Mesodermal cell (in vitro differentiated cells): ENCODE results near the gene ADAMTS17.

Experiments
- H3K27ac ChIP-seq: 2 replicates; pipeline ENCODE4 v1.7.0; 2013; ENCODE audit warnings: mild to moderate bottlenecking, low read depth, low read length, moderate library complexity; ENCODE audit not compliant: severe bottlenecking
- H3K36me3 ChIP-seq: 2 replicates; pipeline ENCODE4 v1.7.1; 2013; ENCODE audit warnings: mild to moderate bottlenecking, low read length, moderate library complexity; ENCODE audit not compliant: control insufficient read depth, insufficient read depth
- H3K4me1 ChIP-seq: one replicate; pipeline ENCODE4 v1.7.1; 2013; ENCODE audit warnings: mild to moderate bottlenecking, low read length; ENCODE audit not compliant: insufficient read depth, control insufficient read depth, poor library complexity, severe bottlenecking
- H3K4me3 ChIP-seq: 2 replicates; pipeline ENCODE4 v1.7.0; 2013; ENCODE audit warnings: low read length, control low read depth, mild to moderate bottlenecking; ENCODE audit not compliant: insufficient read depth, poor library complexity, severe bottlenecking; ENCODE audit errors: extremely low read depth
- H3K9me3 ChIP-seq: 2 replicates; pipeline ENCODE4 v1.7.1; 2013; ENCODE audit warnings: mild to moderate bottlenecking, low read length, moderate library complexity; ENCODE audit not compliant: control insufficient read depth
- whole genome bisulfite sequencing, 2 experiments: methylation state at CpG; one replicate each; pipeline ENCODE4 v1.1.5; 2013; ENCODE audit warnings: missing lambda C conversion rate in 2 of 2; ENCODE audit not compliant: insufficient coverage in 2 of 2; 5-methylcytosine and 5-hydroxymethylcytosine counted together

Gene ADAMTS17

GRCh38 chr15:100175406-100176114 lies 166.2 kb downstream of the ADAMTS17 start:
- Histone ChIP-seq H3K4me3 (no peak overlapping the region), H3K27ac (no peak overlapping the region), H3K36me3 (no peaks in the 10 kb centered on the region), H3K9me3 (peaks cover 24% of the 10 kb centered on the region), H3K4me1 (no peaks in the 10 kb centered on the region)
- 86 to 94% methylated on average over 10 to 11 of the region's 12 CpGs for WGBS, 2 experiments

- Histone ChIP-seq H3K4me1 (no peaks in the 10 kb centered on the region), H3K4me3 (no peak overlapping the region), H3K27ac (no peak overlapping the region), H3K9me3 (peaks cover 24% of the 10 kb centered on the region), H3K36me3 (no peaks in the 10 kb centered on the region)
- 82% methylated on average over 2 of the region's 3 CpGs; no CpG with 5 or more reads in 1 of the 2 experiments for WGBS, 2 experiments
Observed at GRCh38 chr15:100174904-100175275, 166.9 kb downstream of the ADAMTS17 start.

DNA sequence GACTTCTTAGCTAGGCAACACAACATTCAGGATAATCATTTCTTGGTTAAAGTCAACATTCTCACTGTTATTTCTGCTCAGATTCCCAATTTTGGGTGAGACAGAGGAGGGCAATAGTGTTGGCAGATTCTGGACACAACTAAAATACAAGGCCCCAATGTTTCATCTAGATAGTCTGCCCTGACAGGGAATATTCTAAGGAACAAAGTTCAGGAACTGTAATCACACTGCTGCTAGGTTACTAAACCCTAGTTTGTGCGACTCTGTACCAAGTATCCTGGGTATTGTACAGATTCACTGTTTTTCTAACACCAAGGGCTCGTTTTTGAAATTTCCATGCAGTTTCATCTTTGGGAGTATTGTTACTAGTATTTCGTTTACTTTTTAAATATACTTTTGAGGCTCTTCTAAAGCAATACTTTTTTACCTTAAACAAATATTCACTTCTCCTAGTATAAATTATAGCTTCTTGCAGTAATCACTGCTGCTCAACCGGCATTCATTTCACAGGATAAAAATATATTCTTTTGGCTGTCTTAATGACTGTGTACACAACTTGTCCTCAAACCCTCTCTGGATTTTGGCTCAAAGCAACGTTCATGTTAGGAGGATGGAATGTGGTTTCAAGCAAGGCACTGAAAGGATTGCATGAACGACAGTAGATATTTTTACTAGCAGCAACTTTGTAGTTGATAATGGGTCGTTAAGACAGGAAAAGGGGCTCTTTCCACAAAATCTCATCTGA lies 167.4 kb downstream of the ADAMTS17 start:
- H3K4me1 ChIP-seq: no peaks in the 10 kb centered on the region
- no peak overlapping the region for H3K27ac ChIP-seq
- H3K9me3 ChIP-seq: peaks cover 24% of the 10 kb centered on the region
- H3K36me3 ChIP-seq: no peaks in the 10 kb centered on the region
- WGBS, 2 experiments: 81 to 82% methylated on average over 2 to 4 of the region's 7 CpGs
- H3K4me3 ChIP-seq: no peak overlapping the region

- WGBS, 2 experiments: 86 to 90% methylated on average over 6 of the region's 7 CpGs
- Histone ChIP-seq H3K4me1 (no peaks in the 10 kb centered on the region), H3K36me3 (no peaks in the 10 kb centered on the region), H3K9me3 (peaks cover 24% of the 10 kb centered on the region), H3K4me3 (no peak overlapping the region), H3K27ac (no peak overlapping the region)
Observed at GRCh38 chr15:100172356-100173024, 169.3 kb downstream of the ADAMTS17 start.

DNA sequence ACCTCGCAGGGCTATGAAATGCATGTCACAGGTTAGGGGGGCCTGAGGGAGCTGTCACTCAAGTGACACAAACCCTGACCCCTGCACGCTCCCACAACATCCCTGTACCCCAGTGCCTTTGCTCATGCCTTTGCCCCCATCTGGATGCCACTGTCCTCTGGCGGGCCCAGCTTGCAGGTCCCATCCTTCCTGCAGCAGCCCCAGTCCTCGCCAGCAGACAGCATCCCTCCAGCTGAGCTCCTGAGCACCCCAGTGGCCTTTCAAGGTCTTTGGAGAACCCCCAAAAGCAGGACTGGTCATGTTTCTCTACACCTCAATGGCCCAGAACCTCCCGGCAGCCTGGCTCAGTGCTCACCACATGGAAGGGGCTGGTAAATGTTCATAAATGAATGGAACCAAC lies 170.4 kb downstream of the ADAMTS17 start:
- Histone ChIP-seq H3K4me3 (no peak overlapping the region), H3K4me1 (no peaks in the 10 kb centered on the region), H3K36me3 (no peaks in the 10 kb centered on the region), H3K27ac (no peak overlapping the region), H3K9me3 (peaks cover 24% of the 10 kb centered on the region)
- 89 to 93% methylated on average over 3 to 4 of the region's 5 CpGs for WGBS, 2 experiments

- H3K9me3 ChIP-seq: peaks cover 24% of the 10 kb centered on the region
- 91 to 98% methylated on average over 5 to 7 of the region's 8 CpGs for WGBS, 2 experiments
- H3K36me3 ChIP-seq: no peaks in the 10 kb centered on the region
- no peak overlapping the region for H3K27ac ChIP-seq
- H3K4me3 ChIP-seq: no peak overlapping the region
- no peaks in the 10 kb centered on the region for H3K4me1 ChIP-seq
Observed at GRCh38 chr15:100170291-100171210, 171.2 kb downstream of the ADAMTS17 start.

- no peaks in the 10 kb centered on the region for H3K36me3 ChIP-seq
- H3K4me3 ChIP-seq: no peak overlapping the region
- 89 to 95% methylated on average over 8 to 13 of the region's 20 CpGs for WGBS, 2 experiments
- H3K4me1 ChIP-seq: no peaks in the 10 kb centered on the region
- H3K27ac ChIP-seq: no peak overlapping the region
- H3K9me3 ChIP-seq: peaks cover 24% of the 10 kb centered on the region
Observed at GRCh38 chr15:100169615-100170290, 172.0 kb downstream of the ADAMTS17 start.

- H3K9me3 ChIP-seq: peaks cover 24% of the 10 kb centered on the region
- H3K4me1 ChIP-seq: no peaks in the 10 kb centered on the region
- no peaks in the 10 kb centered on the region for H3K36me3 ChIP-seq
- no peak overlapping the region for H3K4me3 ChIP-seq
- H3K27ac ChIP-seq: no peak overlapping the region
- WGBS, 2 experiments: 85 to 95% methylated on average over 8 to 11 of the region's 11 CpGs
Observed at GRCh38 chr15:100168787-100169186, 173.0 kb downstream of the ADAMTS17 start.

DNA sequence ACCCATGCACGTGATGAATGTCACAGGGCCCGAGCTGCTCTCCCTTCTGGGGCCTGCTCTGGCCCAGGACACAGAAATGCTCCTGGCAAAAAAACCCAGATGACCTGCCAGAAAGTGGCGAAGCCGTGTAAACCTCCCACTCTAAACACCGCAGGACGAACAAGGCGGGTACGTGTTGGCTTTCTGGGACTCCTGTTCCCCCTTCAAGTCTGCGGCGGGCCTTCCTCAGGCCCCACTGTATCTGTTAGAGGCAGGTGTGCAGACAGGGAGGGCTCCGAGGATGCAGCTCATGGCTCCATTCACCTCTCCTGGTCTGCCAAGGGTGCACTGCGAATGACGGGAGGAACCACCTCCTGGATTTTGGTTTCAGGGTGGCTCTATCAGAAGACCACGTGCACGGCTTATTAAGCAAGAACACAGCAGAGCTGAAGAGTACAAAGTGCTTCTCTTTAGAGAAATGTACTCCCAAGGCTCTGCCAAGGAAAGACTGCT lies 173.8 kb downstream of the ADAMTS17 start:
- 92 to 93% methylated on average over 13 to 14 of the region's 15 CpGs for WGBS, 2 experiments

More for the DNA sequence above, 173.8 kb downstream of the ADAMTS17 start:
- H3K4me3 ChIP-seq: no peak overlapping the region
- no peaks in the 10 kb centered on the region for H3K4me1 ChIP-seq
- H3K36me3 ChIP-seq: no peaks in the 10 kb centered on the region
- no peak overlapping the region for H3K27ac ChIP-seq
- peaks cover 20% of the 10 kb centered on the region for H3K9me3 ChIP-seq
